ENCODE results near the gene DLG2.

DNA sequence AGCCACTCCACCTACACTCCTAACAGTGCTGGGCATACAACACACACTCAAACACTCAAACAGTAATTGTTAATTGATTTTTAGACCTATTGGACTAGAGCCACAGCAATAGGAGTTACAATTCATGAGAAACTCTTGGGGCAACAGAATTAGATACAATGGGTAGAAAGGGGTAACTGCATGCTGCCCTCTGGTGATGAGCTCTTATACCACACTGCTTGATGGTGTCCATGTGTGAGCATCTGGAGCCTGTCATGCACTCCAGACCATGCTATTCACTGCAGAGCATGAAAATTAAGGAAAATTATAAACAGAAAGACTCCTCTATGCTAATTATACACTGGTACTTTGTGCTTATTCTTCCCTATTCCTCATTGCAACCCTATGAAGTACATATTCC lies 1365.4 kb downstream of the DLG2 start:
- TF ChIP-seq POLR2AphosphoS5 (IDR thresholded peaks at IDR 0.05; ENCODE audit: low read depth) = no peak
- TF ChIP-seq CTCF (IDR thresholded peaks at IDR 0.05; ENCODE audit: insufficient read depth, low read length) = no peak
